Ovary (tissue), 9 donors: ENCODE results near the gene SGSH. TPM values are rescaled to one million over a fixed set of nuclear protein-coding genes. Genes with fewer than 3 reads are reported as not detected.

Experiments used
- DNase-seq, 5 donors: peaks; one replicate each; pipeline ENCODE4 v3.0.0-alpha.2; 2019 to 2020
- H3K27ac ChIP-seq, 2 donors: fragments of 200-600 bp; one replicate each; pipeline versions ENCODE4 v1.5.1 to v1.8.0; 2019 to 2022
- H3K27me3 ChIP-seq: fragments of 200-600 bp; one replicate; pipeline ENCODE4 v1.8.0; 2022
- H3K36me3 ChIP-seq: fragments of 200-600 bp; sonication (generic); one replicate; pipeline ENCODE4 v1.5.1; 2019
- H3K4me1 ChIP-seq: one replicate; pipeline ENCODE4 v1.8.1; 2013; ENCODE audit warnings: mild to moderate bottlenecking, moderate library complexity; ENCODE audit not compliant: insufficient read depth
- H3K4me3 ChIP-seq: fragments of 200-600 bp; sonication (generic); one replicate; pipeline ENCODE4 v1.5.1; 2017
- H3K9me3 ChIP-seq, 2 donors: fragments of 200-600 bp in 1 of 2; sonication (generic) in 1 of 2; one replicate each; pipeline versions ENCODE4 v1.5.1 to v1.8.1; 2013 to 2019; ENCODE audit warnings: mild to moderate bottlenecking in 1 of 2, moderate library complexity in 1 of 2
- EP300 ChIP-seq: sonication (generic); formaldehyde crosslinking; IDR thresholded peaks from one replicate; pipeline ENCODE4 v1.6.1; 2017; ENCODE audit warnings: antibody characterized with exemption
- POLR2A ChIP-seq: fragments of 450-650 bp; IDR thresholded peaks from one replicate; pipeline ENCODE4 v1.6.1; 2017; ENCODE audit warnings: antibody characterized with exemption, mild to moderate bottlenecking, moderate library complexity
- WGBS, 3 donors: extraction: QIAGEN DNeasy Blood & Tissue Kit in 1 of 3; methylation state at CpG; one replicate each; pipeline versions ENCODE4 v1.1.5 to v1.1.7; 2013 to 2017; 5-methylcytosine and 5-hydroxymethylcytosine counted together
- intact Hi-C, 4 donors: fragments of 100-400 bp; cut with DNase I; formaldehyde crosslinking; loops; one replicate each; pipeline versions ENCODE4 v1.11.0 to v1.15.1; 2022 to 2023
- polyA plus RNA-seq, 2 donors: library from polyadenylated mRNA; stranded (reverse); fragments of 200-250 nt in 1 of 2; fragments of 350-450 nt in 1 of 2; fragmentation: Illumina TruSeq in 1 of 2; extraction: RNeasy Lipid Tissue Mini Kit (QIAGEN cat#74804) in 1 of 2; gene quantifications; one replicate each; pipeline ENCODE4 v1.2.3, GENCODE V29; 2013 to 2014
- total RNA-seq, 7 donors: library from RNA; depleted of rRNA in 2 of 7; stranded (reverse); fragments of >200 nt in 2 of 7; fragmentation: NEBNext Ultra II Directional in 3 of 7; extraction: Animal tissue kit (Norgen Biotek cat#: 25700) in 3 of 7; gene quantifications; one replicate each; pipeline versions ENCODE4 v1.1.0 to v1.2.4, GENCODE V29; 2016 to 2023
- TF ChIP-seq, protein P1 (sequence below), 3 donors: fragments of 450-650 bp in 2 of 3; fragments of 200-600 bp in 1 of 3; IDR thresholded peaks; one replicate each; pipeline versions ENCODE4 v1.5.1 to v1.8.0; 2016 to 2022; ENCODE audit warnings: antibody characterized with exemption in 3 of 3, mild to moderate bottlenecking in 1 of 3
- donor health status: DM: no; HTN: no; CAD: no; lungs with moderate emphysema.
- donor health status: DM: no; HTN: no; CAD: no.
- donor health status: Bipolar disorder and iron deficiency.
- donor health status: DM: yes; HTN: yes; CAD: no.
- donor health status: DM: no; HTN: no; CAD: no.
- donor health status: DM: yes; HTN: yes; CAD: no.

SGSH gene
- total and polyA plus RNA-seq, 9 donors, result 10.8 to 39.9 (median 30.4) TPM

DNA sequence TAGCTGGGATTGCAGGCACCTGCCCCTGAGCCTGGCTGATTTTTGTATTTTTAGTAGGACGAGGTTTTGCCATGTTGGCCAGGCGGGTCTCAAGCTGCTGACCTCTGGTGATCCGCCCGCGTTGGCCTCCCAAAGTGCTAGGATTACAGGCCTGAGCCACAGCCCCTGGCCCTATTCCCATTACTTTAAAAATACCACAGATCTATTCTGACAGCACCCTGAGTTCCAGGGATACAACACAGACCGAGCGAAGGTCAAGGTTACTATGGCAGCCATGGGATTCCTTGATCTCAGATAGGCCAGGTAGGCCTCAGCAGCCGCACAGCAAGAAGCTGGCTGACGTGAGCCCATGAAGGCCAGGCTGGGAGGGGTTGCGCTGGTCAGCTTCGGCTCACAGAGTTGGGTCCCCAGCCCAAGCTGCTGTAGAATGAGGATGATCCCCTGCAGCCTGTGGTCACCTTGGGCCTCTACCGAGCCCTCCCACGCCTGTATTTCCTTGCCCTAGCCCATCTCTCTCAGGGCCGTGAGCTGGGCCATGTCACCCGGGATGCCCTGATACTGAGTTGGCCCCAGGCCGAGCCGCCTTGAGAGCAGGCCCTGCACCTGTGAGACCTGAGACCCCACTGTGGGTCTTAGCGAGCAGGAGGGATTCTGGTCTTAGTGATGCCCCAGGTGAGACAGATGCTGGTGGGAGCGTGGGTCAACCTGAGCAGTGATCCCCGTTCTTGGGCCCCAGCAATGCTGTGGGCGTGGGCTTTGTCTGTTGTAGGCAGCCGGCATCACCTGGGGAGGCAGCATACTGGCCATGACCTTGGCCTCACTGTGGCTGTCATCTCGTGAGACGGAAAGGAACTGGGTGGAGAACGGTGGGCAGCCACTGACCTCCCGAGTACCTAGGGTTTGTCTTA lies 23.6 kb upstream of the SGSH start:
- intact Hi-C loops, result no loop called here
- H3K27ac ChIP-seq, result no peak overlapping the region
- TF ChIP-seq POLR2A (no peak), EP300 (no peak)
- TF ChIP-seq, protein P1, sequence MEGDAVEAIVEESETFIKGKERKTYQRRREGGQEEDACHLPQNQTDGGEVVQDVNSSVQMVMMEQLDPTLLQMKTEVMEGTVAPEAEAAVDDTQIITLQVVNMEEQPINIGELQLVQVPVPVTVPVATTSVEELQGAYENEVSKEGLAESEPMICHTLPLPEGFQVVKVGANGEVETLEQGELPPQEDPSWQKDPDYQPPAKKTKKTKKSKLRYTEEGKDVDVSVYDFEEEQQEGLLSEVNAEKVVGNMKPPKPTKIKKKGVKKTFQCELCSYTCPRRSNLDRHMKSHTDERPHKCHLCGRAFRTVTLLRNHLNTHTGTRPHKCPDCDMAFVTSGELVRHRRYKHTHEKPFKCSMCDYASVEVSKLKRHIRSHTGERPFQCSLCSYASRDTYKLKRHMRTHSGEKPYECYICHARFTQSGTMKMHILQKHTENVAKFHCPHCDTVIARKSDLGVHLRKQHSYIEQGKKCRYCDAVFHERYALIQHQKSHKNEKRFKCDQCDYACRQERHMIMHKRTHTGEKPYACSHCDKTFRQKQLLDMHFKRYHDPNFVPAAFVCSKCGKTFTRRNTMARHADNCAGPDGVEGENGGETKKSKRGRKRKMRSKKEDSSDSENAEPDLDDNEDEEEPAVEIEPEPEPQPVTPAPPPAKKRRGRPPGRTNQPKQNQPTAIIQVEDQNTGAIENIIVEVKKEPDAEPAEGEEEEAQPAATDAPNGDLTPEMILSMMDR (IDR thresholded peaks at IDR 0.05), result no peak
- DNase-seq, result no peak
- no peaks in the 10 kb centered on the region for H3K27me3 ChIP-seq
- whole genome bisulfite sequencing, 3 donors, result 86 to 89% (median 87%) methylated on average over 26 of the region's 26 CpGs
- H3K4me3 ChIP-seq, result no peak overlapping the region
- H3K9me3 ChIP-seq, result no peaks in the 10 kb centered on the region
- no peaks in the 10 kb centered on the region for H3K4me1 ChIP-seq
- peaks cover 3% of the 10 kb centered on the region for H3K36me3 ChIP-seq

DNA sequence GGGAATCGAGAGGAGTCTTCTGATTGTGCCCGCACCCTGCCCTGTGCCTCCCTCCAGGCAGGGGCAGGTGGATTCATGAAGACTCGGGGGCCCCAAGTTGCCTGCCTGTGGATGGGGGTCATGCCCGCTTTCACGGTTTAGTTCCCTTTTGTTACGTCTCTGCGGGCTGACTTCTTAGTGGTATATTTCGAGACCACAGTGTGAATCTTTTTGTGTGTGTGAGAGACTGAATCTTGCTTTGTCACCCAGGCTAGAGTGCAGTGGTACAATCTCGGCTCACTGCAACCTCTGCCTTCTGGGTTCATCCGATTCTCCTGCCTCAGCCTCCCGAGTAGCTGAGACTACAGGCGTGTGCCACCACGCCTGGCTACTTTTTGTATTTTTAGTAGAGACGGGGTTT lies 22.4 kb upstream of the SGSH start:
- 84 to 92% (median 85%) methylated on average over 14 of the region's 14 CpGs for WGBS, 3 donors
- intact Hi-C loops, result no loop called here
- Histone ChIP-seq H3K4me1 (no peaks in the 10 kb centered on the region), H3K4me3 (no peak overlapping the region), H3K27ac (no peak overlapping the region), H3K27me3 (no peaks in the 10 kb centered on the region), H3K36me3 (peaks cover 3% of the 10 kb centered on the region), H3K9me3 (no peaks in the 10 kb centered on the region)
- DNase-seq, result no peak
- TF ChIP-seq EP300 (no peak), POLR2A (no peak)
- TF ChIP-seq, protein P1 (IDR thresholded peaks at IDR 0.05), result no peak

DNA sequence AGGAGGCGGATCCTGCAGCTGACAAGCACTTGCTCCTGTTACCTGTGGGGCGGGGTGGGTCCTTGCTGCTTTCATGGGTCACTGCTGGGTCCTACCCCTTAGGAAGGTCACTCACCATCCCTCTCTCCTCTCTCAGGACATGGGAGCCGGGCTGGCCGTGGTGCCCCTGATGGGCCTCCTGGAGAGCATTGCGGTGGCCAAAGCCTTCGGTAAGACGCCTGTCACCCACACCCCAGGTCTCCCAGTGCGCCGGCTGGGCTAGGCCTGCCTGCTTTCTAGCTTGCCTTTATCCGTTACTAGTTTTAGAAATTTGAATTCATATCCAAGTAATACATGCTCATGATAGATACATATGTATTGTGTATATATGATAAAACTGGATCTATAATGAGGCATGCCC lies 17.3 kb upstream of the SGSH start:
- intact Hi-C loops, result no loop called here
- Histone ChIP-seq H3K4me3 (no peak overlapping the region), H3K9me3 (peaks cover 0 to 3% of the 10 kb centered on the region in 2 donors), H3K36me3 (no peaks in the 10 kb centered on the region), H3K27ac (no peak overlapping the region), H3K27me3 (no peaks in the 10 kb centered on the region), H3K4me1 (no peaks in the 10 kb centered on the region)
- WGBS, 3 donors, result 92 to 97% (median 96%) methylated on average over 10 of the region's 10 CpGs
- DNase-seq, result no peak
- TF ChIP-seq, protein P1 (IDR thresholded peaks at IDR 0.05), result no peak
- TF ChIP-seq EP300 (no peak), POLR2A (no peak)

DNA sequence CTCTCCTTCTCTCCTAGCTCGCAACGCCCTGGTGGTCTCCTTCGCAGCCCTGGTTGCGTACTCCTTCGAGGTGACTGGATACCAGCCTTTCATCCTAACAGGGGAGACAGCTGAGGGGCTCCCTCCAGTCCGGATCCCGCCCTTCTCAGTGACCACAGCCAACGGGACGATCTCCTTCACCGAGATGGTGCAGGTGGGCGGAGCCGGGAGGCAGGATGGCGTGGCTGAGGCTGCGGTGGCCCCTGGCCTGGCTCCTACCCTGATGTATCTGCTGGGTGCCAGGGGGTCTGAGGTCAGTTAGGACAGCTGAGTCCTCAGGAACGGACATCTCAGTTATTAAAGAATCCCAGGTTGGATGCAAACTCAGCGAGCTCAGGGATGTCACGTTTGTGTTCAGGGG lies 16.8 kb upstream of the SGSH start:
- no peaks in the 10 kb centered on the region for H3K4me1 ChIP-seq
- H3K9me3 ChIP-seq, result peaks cover 0 to 3% of the 10 kb centered on the region in 2 donors
- H3K27me3 ChIP-seq, result no peaks in the 10 kb centered on the region
- intact Hi-C loops, result no loop called here
- H3K27ac ChIP-seq, result no peak overlapping the region
- H3K36me3 ChIP-seq, result no peaks in the 10 kb centered on the region
- DNase-seq, result no peak
- no peak for TF ChIP-seq POLR2A
- no peak for TF ChIP-seq EP300
- TF ChIP-seq, protein P1 (IDR thresholded peaks at IDR 0.05), result no peak
- WGBS, 3 donors, result 84 to 85% (median 85%) methylated on average over 17 of the region's 17 CpGs
- no peak overlapping the region for H3K4me3 ChIP-seq
